Skeletal muscle cell (primary cell): Measurements from ENCODE around the gene APBB2.

Source experiments
- DNase-seq: peaks from one replicate; pipeline ENCODE4 v3.0.0-alpha.2; 2010; ENCODE audit warnings: low read depth
- H3K4me3 ChIP-seq: 2 replicates; pipeline ENCODE4 v1.5.1; 2011; ENCODE audit warnings: low read depth, mild to moderate bottlenecking, control low read depth, low read length, moderate library complexity

Gene APBB2

DNA sequence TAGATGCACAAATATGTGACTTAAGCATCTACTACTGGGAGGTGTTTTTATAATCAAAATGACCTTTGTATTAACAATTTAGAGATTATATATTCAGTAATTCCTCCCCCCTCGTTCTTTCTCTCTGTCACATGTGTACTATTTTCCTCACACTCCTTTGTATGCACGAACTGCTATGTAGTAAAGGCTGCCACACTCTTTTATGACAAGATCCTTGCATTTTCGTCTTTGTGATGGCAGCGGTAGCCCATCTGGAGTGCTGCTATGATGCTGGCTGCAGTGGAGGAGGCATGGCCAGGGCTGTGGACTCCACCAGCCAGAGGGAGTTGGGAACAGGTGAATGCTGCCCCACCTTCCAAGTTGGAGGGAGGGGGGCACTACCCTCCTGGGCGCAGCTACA, 248.3 kb downstream of the APBB2 start:
- DNase-seq = no peak
- H3K4me3 ChIP-seq = no peak overlapping the region

- DNase-seq = no peak
Observed at GRCh38 chr4:40963897-40964478, 250.4 kb downstream of the APBB2 start.

DNA sequence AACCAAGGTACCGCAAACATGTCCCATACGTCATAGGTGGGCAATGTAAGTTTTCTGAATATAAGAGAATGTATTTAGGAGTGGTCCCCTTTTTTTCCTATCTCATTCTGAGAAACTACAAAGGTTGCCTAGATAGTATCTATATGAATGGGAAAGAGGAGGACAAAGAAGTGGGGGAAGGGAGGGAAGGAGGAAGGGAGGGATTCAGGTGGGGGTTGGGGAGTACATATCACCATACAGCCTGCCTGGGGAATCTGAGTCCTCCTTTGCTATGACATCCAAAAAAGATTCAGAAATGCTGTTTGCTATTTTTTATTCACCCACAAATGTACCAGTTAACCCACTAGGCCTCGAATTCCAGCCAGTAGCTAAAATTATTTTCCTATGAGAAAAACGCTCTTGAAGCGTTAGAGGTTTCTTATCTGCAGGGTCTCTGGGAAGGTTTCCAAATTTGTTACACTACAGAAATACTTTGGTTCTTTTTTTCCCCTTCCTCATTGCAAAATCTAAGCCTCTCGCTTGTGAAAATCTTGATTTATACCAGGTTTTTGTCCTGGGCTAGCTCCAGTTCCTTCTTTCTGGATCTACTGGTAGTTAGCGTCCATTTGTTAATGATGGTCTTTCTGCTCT, 251.7 kb downstream of the APBB2 start:
- H3K4me3 ChIP-seq = no peak overlapping the region
- no peak for DNase-seq

More at GRCh38 chr4:40963897-40964478, 250.4 kb downstream of the APBB2 start:
- no peak overlapping the region for H3K4me3 ChIP-seq

- no peak for DNase-seq
Observed at GRCh38 chr4:40960941-40961340, 253.4 kb downstream of the APBB2 start.

DNA sequence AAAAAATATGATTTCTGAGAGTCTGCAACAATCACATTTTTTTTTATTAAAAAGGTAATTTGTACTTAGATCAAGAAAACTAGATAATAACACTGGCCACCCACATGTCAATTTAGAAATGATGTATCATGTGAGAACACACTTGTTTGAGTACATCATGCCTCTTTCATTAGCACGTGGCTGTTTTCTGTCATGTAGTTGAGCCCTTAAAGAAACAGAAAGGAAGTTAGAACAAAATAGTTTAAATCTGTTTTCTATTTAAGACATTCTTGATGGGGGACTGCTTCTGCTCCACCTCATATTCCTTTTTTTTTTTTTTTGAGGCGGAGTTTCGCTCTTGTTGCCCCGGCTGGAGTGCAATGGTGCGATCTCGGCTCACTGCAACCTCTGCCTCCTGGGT, 257.1 kb downstream of the APBB2 start:
- H3K4me3 ChIP-seq = no peak overlapping the region
- DNase-seq = no peak

More at GRCh38 chr4:40960941-40961340, 253.4 kb downstream of the APBB2 start:
- H3K4me3 ChIP-seq = no peak overlapping the region

- no peak for DNase-seq
- no peak overlapping the region for H3K4me3 ChIP-seq
Observed at GRCh38 chr4:40956721-40957255, 257.6 kb downstream of the APBB2 start.

DNA sequence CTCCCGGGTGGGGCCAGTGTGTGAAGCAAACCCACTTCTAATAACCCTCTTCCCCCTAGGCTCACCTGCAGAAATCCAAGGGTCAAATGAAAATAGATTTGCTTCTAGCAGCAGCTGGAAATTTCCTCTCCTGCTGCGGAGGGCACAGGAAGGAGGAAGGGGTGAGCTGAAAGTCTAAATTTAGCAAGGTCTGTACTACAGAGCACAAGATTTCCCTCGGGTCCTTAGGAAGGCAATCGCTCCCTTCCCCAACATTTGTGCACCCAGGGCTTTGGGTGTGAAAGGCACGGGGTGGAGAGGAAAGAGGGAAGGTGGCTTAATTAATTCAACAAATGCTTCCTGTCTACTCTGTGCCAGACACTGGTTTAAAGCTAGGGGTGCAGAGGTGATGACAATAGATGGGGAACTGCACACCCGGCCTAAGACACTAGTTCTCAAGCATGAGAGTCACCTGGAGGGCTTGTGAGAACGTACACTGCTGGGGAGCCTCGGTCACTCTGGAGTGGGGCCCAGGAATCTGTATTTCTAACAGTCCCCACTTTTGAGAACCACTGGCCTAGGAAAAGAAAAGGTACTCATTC, 260.2 kb downstream of the APBB2 start:
- H3K4me3 ChIP-seq = no peak overlapping the region
- no peak for DNase-seq

DNA sequence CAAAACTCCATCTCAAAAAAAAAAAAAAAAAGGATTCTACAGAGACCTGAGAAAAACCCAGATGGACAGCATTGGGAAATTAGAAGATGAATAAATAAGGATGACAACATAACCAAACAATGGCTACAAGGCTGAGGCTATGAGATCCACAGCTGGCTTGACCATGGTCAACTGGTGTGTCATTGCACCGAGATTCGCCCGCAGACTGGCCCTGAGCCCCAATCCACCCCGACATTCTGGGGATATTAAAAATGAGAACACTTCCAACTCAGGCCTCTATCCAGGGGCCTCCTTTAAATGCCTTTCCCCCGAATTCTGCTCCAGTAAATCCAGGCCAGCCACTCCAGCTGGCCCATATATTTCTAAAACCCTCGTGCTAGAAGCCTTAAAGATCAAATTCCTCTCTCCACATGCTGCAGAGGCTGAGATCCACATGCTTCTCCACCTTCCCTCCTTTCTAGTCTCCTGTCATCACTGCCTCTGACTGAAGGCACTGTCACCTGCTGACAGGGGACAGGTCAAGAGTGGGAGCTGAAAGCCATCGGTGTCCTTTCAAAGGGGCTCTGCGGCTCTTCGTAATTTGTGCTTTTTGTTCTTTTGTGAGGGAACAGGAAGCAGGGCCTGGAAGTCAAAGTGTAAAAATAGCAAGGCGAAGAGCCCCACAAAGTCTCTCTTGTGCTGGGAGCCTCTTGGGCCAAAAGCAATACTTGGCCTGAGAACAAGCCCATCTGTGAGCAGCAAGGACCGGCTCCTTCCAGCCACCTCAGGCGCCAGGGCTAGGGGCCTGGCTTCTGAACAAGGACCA, 260.9 kb downstream of the APBB2 start:
- DNase-seq = no peak
- no peak overlapping the region for H3K4me3 ChIP-seq

DNA sequence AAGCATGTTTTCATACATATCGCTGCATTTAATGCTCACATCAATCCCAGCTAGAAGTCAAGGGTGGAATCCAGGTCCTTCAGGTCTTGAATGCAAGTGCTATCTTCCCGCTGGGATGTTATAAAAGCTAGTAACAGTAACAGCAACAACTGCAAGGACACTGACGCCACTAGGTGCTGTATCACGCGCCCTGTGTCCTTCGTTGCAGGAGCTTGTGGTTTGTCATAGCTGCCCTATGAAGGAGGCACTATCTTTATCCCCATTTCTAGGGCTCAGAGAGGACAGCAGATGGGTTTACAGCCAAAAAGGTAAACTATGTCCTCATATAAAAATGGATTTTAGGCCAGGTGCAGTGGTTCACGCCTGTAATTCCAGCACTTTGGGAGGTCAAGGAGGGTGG, 261.7 kb downstream of the APBB2 start:
- H3K4me3 ChIP-seq = no peak overlapping the region
- DNase-seq = no peak

DNA sequence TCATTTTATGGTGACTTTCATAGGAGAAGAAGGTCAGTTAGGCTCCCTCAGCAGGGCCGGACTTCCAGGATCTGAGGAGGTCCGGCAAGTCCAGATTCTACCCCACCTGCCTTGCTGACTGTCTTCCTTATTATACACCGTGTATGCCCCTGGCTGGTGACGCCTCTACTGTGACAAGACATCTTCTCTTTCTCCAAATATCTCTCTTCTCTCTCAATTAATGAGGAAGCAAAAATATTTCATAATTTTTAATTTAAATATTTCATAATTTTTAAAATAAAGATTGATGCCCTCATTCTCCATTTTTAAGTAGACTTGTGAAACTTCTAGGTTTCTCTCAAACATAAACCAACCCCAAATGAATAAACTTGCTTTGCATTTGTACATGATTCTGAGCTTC, 262.1 kb downstream of the APBB2 start:
- H3K4me3 ChIP-seq = no peak overlapping the region
- no peak for DNase-seq

DNA sequence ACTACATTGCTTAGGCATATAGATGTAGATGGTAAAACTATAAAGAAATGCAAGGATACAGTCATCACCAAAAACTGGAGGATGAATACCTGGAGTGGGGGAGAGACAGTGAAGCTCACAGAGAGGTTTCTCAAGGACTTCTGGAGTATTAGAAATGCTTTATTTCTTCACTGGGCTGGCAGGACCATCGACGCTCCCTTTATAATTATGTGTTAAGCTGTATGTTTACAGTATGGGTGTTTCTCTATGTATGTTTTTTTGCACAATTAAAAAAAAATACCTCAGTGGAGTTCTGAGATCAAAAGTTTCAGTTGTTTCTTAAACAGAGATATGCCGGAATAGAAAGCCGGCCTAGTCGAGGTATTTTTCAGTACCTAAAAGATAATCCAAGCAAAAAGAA, 263.3 kb downstream of the APBB2 start:
- no peak for DNase-seq
- no peak overlapping the region for H3K4me3 ChIP-seq

DNA sequence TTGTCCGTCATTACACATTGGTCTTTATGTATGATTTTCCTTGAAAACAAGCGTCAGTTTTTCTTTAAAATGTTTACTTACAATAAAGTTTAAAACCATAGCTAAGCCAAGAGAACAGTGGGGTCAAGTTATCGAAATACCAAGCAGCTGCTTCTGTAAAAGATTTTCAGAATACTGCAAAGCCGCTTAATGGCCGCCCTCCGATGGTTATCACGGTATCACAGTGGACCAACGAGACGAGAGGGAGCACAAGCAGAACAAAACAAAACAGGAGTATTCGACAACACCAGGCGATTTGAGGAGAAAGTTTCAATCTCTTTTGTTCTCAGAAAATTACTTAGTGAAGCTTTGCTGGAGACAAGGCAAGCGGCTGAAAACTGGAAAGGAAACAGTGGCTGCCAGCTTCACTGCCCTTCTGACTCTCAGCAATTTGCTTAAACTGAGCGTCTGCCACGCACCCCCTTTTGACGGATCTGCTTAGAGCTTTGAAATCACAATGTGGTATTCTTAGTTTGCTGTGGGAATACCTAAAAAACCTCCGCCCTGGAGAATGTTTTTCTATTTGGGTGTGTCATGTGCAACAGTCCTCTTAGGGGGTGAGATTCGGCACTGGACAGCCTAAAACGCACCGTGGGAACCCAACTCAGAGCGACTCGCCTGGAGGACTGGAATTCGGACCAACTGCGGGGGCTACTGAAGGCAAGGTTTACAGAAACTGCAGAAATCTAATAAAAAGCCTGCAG, 264.8 kb downstream of the APBB2 start:
- H3K4me3 ChIP-seq = no peak overlapping the region
- DNase-seq = no peak

GRCh38 chr4:40948014-40948413, 266.3 kb downstream of the APBB2 start:
- no peak overlapping the region for H3K4me3 ChIP-seq
- DNase-seq = no peak

DNA sequence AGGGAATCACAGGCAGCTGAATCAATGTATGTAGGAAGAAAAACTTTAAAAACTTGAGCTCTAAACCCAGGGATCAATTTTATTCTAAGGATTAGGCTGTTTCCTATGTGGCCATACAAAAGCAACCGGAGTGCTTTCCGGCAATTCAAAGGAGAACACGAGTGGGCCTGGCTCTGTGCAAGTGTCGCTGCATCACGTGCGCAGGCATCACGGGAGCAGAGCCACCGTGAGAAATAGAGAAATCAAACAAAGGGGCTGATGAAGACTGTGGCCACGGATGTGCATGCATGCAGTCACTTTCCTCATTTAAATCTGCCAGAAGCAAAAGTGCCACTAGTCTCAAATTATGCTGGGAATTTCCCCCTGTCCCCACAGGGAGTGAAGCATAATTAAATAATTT, 267.7 kb downstream of the APBB2 start:
- H3K4me3 ChIP-seq = no peak overlapping the region
- no peak for DNase-seq

DNA sequence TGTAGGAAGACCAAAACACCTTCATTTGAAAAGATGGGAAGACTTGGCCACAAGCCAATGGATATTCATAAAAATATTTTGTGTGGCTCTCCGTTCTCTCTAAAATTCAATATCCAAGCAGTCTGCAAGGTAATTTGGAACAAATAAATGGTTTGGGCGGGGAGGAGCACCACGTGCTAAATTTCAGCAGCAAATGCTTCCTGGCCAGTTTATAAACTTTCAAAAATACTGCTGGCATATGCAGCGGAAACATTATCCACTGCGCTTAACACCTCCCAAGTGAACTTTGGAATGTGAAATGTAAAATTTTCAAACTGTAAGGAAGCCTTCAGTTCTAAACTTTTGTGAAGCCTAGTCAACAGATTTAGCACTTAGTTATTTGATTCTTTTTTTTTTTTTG, 273.6 kb downstream of the APBB2 start:
- no peak for DNase-seq
- no peak overlapping the region for H3K4me3 ChIP-seq

- DNase-seq = peak; percentile 94
- H3K4me3 ChIP-seq = no peak overlapping the region
Observed at GRCh38 chr4:40940317-40940741, 274.0 kb downstream of the APBB2 start.

DNA sequence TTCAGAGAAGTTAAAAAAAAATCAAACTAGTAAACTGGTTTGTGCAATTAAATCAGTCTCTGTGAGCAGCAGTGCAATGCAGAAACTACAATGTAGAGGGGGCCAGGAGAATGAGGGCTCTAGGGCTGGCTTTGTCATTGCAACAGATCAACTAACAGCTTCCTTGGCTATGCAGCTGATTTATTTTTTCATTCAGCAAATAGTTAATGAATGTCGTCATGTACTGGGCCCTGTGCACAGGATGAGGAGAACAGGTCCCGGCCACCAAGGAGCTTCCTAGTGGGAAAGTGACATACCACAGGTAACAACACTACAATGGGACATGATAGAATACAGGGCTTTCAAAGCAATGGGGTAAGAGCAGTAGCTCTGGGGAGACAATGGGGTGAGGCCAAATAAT, 274.5 kb downstream of the APBB2 start:
- peak; percentile 15 for DNase-seq
- no peak overlapping the region for H3K4me3 ChIP-seq

DNA sequence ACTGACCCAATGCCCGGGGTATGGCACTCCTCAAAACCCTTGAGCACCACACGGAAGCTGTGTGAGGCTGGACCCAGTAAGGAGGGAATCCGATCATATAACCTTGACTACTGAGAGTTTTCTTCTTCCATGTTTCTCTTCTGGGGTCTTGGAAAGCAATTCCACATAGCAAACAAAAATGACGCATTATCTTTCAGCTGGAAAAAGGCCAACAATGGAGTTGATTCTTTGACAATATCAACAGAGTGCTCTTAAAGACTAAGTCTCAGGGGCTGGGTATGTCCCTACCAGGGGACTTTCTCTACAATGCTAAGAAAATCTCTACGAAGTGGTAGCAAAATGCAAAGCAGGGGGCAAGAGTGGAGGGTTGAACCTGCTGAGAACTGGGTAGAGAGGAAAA, 276.0 kb downstream of the APBB2 start:
- no peak for DNase-seq
- no peak overlapping the region for H3K4me3 ChIP-seq

- H3K4me3 ChIP-seq = no peak overlapping the region
- DNase-seq = no peak
Observed at GRCh38 chr4:40937140-40937725, 277.1 kb downstream of the APBB2 start.
